HTERT RPE-1 (cell line): Measurements from ENCODE around the gene ASB2.

ENCODE experiments used
- in situ Hi-C: fragments of 300-500 bp; cut with MboI; formaldehyde crosslinking; loops from 4 replicates; pipeline ENCODE4 v1.14.3; 2020; ENCODE audit warnings: low sequenced_read_pairs

The ASB2 gene

GRCh38 chr14:93981316-93982229 lies 5.2 kb upstream of the ASB2 start:
- in situ Hi-C loops: no loop called here

DNA sequence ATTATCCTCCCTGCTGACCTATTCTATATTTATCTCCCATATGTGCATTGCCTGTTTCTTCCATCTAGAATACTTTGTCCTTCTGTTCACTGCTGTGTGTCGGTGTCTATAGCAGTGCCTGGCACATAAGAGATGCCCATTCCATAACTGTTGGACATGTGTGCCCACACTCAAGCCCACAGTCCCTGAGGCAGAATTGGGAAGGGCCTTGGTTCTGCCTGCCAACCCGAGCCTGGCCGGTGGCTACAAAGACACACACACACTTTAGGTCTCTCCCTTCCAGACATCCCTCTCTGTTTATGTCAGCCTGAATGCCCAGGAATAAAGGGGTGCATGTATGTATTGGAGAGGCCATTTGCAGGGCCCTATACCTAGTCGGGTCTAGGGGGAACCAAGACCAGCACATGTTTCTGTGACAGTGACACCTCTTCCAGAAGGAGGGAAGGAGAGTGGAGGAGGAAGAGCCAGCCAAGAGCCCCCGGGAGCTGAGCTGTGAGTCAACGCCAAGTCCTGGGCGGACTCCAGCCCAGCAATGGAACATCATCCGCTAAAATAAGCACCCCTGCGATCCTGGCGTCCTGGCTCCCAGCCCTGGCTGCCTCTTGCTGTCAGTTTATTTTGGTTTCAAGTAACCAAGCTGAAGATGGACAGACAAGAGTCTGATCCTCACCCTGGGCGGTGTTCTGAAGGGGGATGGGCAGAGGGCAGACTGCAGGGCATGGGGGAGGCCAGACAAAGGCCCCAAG lies 4.3 kb upstream of the ASB2 start:
- in situ Hi-C loops: no loop called here

DNA sequence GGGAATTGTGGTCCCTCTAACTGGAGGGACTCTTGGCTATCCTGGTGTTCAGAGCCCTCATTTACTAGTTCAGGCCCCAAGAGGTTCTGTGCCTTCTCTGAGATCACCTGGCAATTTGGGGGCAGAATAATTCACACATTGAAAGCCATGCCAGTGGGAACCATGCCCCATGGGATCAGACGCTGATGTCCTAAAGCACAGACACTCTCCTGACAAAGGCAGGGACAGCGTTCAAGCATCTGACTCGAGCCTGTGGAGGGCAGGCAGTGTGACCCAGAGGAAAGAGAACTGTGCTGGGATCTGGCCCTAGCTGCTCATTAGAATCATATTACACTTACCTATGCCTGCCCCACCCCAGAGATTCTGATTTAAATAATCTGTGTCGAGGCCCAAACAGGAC lies 2.4 kb upstream of the ASB2 start:
- in situ Hi-C loops: no loop called here

DNA sequence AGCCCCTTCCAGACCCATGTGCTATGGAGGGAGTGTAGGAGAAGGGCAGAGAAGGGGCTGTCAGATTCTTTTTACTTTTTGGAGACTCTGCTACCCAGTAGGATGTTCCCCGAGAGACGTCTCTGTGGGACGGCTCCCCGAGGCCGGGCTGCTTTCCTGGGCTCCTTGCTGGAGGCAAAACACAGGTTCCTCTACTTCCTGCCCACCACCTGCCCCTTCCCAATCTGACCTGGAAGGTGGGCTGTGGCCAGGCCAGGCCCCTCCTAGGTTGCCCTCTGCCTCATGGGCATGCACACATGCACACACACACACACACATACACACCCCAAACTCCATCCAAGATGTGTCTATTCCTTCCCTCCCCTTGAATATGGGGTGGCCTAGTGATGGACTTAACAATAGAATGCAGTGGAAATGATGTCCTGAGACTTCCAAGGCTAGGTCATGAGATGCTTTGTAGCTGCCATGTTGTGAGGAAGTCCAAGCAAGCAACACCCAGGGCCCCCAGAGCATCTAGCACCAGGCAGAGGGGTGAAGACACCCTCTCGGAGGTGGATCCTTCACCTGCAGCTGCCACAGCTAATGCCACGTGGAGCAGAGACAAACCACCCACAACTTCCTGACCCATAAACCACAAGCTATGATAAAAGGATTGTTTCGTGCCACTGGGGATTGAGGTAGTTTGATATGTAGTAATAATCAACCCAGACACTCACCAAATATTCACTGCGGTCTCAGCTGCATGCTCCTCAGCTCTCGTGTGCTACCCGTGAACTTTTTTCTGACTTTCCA lies 1.6 kb upstream of the ASB2 start:
- in situ Hi-C loops: no loop called here

GRCh38 chr14:93977171-93977570 lies 801 bp upstream of the ASB2 start:
- in situ Hi-C loops: no loop called here

GRCh38 chr14:93975791-93976476 lies 436 bp downstream of the ASB2 start:
- in situ Hi-C loops: no loop called here

DNA sequence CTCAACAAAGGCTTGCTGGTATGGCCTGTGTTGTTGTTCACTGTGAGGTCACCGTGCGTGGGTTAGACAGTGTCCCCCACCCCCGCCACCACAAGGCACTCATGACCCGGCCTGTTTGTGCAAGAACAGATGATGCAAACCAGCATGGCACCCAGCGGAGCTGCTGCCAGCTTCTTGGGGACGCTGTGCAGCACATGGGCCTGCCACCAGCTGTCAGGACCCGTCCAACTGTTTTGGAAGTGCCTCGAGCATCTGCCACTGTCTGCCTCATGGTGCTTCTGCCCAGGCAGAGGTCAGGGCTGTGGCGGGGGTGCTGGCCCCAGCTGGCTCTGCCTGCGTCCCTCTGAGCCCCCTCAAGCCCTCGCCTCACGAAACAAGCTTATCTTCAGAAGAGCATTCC lies 1.5 kb downstream of the ASB2 start:
- in situ Hi-C loops: no loop called here

DNA sequence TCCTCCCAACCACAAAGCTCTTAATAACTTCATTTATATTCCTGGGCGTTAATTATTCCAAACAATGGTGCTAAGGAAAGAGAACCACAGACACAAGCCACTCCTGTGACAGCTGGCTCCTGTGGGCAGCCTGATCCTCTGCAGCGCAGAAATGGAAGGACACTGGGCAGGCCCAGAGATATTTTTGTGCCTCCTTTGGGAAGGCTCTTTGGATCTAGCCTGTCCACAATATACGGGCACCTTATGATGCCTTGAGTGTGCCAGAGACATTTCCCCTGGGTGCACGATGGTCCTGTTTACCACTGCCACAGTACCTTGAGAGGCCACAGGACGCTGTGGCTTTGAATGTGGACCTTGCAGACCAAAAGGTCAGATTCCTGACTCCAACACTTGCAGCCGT lies 2.1 kb downstream of the ASB2 start:
- in situ Hi-C loops: no loop called here

- in situ Hi-C loops: no loop called here
Measured at GRCh38 chr14:93973607-93974006, 2.8 kb downstream of the ASB2 start.

DNA sequence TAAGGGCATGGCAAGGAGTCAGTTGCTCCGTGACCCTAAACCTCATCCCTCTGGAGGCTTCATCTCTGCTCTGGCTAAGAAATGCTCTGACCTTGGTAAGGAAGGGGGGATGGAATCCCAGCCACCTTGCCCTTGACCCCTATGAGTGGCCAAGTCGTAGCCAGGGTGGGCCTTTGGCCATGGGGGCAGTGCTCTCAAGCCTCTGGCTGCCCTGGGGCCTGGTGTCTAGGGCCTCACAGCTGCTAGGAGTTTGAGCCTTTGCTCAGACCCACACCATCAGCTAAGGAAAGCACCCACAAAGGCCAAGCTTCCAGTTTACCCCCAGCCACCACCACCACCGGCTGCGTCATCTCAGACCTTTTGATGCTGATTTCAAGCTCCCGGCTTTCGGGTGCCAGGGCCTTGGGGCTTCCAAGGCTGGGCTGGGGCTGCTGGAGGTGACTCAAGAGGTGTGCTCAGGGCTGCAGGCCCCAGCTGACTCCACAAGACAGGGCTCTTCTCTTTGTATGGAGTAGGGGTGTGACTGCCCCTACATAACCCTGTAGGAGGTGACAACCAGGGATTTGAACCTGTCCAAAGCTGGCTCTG lies 3.7 kb downstream of the ASB2 start:
- in situ Hi-C loops: no loop called here

DNA sequence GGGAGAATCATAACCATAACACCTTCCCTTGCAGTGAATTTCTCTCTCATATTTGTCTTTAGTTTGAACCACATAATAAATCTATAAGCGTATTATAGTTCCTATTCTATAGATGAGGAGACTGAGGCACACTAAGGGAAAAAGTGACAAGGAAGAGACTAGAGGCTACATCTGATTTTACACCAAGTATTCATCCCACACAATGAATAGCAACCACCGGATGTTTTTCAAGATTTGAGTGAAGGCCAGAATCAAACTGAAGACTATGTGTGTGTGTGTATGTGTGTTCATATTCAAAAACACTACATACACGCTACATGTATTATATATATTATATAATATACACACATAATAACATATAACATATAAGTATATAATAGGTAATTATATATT lies 4.7 kb downstream of the ASB2 start:
- in situ Hi-C loops: no loop called here

GRCh38 chr14:93970965-93971634 lies 5.3 kb downstream of the ASB2 start:
- in situ Hi-C loops: no loop called here

- in situ Hi-C loops: no loop called here
Measured at GRCh38 chr14:93970585-93970964, 5.8 kb downstream of the ASB2 start.

DNA sequence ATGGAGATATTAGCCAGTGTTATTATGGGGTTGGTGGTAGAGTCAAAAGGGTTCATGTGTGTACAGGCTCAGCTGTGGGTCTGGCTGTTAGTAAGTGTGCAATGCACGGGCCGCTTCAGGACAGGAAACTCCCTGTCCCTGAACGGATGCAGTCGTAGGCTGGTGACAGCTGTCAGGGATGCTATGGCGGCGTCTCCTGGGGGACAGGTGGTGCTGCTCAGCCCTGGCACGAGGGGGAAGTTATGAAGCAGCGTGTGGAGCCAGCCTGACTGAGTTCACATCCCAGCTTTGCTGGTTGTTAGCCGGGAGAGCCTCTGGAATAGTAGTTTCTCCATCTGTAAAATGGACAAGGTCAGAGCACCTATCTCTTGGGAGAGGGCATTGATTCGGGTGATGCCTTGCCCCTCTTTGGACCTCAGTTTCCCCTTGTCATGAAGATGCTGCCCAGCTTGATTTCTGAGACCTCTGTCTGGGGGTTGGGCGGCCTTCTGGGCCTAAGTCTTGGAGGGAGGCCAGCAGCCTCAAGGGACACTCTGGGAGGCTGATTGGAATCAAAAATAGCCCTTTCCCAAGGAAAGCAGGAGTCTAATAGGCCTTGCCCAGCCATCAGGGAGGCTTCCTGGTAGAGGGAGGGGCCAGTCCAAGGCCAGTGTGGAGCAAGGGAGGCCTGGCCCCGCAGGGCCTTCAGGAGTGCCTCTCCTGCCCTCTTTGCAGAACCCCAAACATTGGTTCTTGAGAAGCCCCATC lies 7.1 kb downstream of the ASB2 start:
- in situ Hi-C loops: no loop called here

GRCh38 chr14:93967637-93968250 lies 8.6 kb downstream of the ASB2 start:
- in situ Hi-C loops: no loop called here

- in situ Hi-C loops: no loop called here
Measured at GRCh38 chr14:93965946-93966474, 10.4 kb downstream of the ASB2 start.

DNA sequence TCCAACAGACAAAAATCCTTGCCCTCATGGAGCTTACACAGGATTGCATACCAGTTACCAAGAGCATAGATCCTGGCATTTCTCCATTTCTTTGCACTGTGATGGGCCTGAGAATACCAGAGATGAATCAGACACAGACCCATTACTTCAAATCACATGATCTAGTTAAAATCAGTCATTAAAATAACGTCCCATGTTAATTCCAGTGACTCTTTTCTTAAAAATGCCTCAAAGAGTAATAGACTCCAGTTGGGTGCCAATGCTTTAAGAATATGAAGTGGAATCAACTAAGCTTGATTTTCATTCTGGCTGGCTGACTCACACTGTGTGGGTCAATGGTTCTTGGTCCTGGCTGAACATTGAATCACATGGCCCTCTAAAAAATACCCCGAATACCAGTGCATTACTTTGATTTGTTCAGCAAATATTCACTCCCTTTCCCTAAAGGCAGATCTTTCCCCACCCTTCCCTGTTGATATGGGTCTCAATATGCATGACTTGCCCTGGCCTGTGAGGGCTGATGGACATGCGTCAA lies 11.0 kb downstream of the ASB2 start:
- in situ Hi-C loops: no loop called here

- in situ Hi-C loops: no loop called here
Measured at GRCh38 chr14:93964820-93965286, 11.5 kb downstream of the ASB2 start.
